SK-N-SH treated with all-trans-retinoic acid at 6 μM for 48 hours (cell line): Measurements from ENCODE around the gene DAGLB.

Source experiments
- ATAC-seq: fragments of 200-7000 bp; cut with Tn5 transposase; 3 replicates; pipeline ENCODE4 v1.9.1; 2020; ENCODE audit warnings: mild to moderate bottlenecking, moderate library complexity
- ARNTL ChIP-seq: fragments of 450-650 bp; formaldehyde crosslinking; IDR thresholded peaks from 2 replicates; pipeline ENCODE4 v1.5.0; 2020; ENCODE audit warnings: low read depth, mild to moderate bottlenecking, moderate library complexity, borderline replicate concordance
- BACH2 ChIP-seq: fragments of 250-450 bp; sonication (Bioruptor Pico); IDR thresholded peaks from 2 replicates; pipeline ENCODE4 v1.9.0; 2021; ENCODE audit warnings: mild to moderate bottlenecking, borderline replicate concordance
- CSDC2 ChIP-seq: fragments of 250-450 bp; sonication (Bioruptor Pico); IDR thresholded peaks from 2 replicates; pipeline ENCODE4 v1.5.0; 2020; ENCODE audit warnings: mild to moderate bottlenecking, moderate library complexity
- ESRRG ChIP-seq: fragments of 250-450 bp; sonication (Bioruptor Pico); IDR thresholded peaks from 2 replicates; pipeline ENCODE4 v1.6.1; 2021; ENCODE audit warnings: mild to moderate bottlenecking
- GLIS3 ChIP-seq: fragments of 250-450 bp; sonication (Bioruptor Pico); IDR thresholded peaks from 2 replicates; pipeline ENCODE4 v1.5.0; 2020; ENCODE audit warnings: mild to moderate bottlenecking, moderate library complexity
- ISL1 ChIP-seq: fragments of 250-450 bp; sonication (Bioruptor Pico); IDR thresholded peaks from 2 replicates; pipeline ENCODE4 v2.1.2; 2022; ENCODE audit warnings: mild to moderate bottlenecking, moderate library complexity
- OSR1 ChIP-seq: fragments of 250-450 bp; sonication (Bioruptor Pico); IDR thresholded peaks from 2 replicates; pipeline ENCODE4 v1.8.0; 2022; ENCODE audit warnings: moderate library complexity, mild to moderate bottlenecking, inconsistent platforms
- PPARA ChIP-seq: fragments of 250-450 bp; sonication (Bioruptor Pico); IDR thresholded peaks from 2 replicates; pipeline ENCODE4 v1.5.0; 2020; ENCODE audit warnings: mild to moderate bottlenecking, borderline replicate concordance
- SNAI2 ChIP-seq: fragments of 250-450 bp; sonication (Bioruptor Pico); IDR thresholded peaks from 2 replicates; pipeline ENCODE4 v1.5.0; 2020; ENCODE audit warnings: mild to moderate bottlenecking, moderate library complexity
- TCF4 ChIP-seq: fragments of 250-450 bp; sonication (Bioruptor Pico); IDR thresholded peaks from 2 replicates; pipeline ENCODE4 v1.8.0; 2021; ENCODE audit warnings: mild to moderate bottlenecking, moderate library complexity, borderline replicate concordance
- TOX ChIP-seq: fragments of 250-450 bp; sonication (Bioruptor Pico); IDR thresholded peaks from 2 replicates; pipeline ENCODE4 v1.8.0; 2021; ENCODE audit warnings: mild to moderate bottlenecking, moderate library complexity, borderline replicate concordance
- ZC3H10 ChIP-seq: fragments of 250-450 bp; sonication (Bioruptor Pico); IDR thresholded peaks from 2 replicates; pipeline ENCODE4 v1.5.1; 2021; ENCODE audit warnings: mild to moderate bottlenecking, moderate library complexity
- ZFP3 ChIP-seq: fragments of 250-450 bp; sonication (Bioruptor Pico); IDR thresholded peaks from 2 replicates; pipeline ENCODE4 v1.5.0; 2020; ENCODE audit warnings: mild to moderate bottlenecking, moderate library complexity
- ZFP30 ChIP-seq: fragments of 450-650 bp; formaldehyde crosslinking; IDR thresholded peaks from 2 replicates; pipeline ENCODE4 v1.5.0; 2022; ENCODE audit warnings: mild to moderate bottlenecking, moderate library complexity
- ZNF565 ChIP-seq: fragments of 450-650 bp; formaldehyde crosslinking; conservative IDR thresholded peaks from 2 replicates; pipeline ENCODE4 v1.5.0; 2020; ENCODE audit warnings: low read depth, mild to moderate bottlenecking, moderate library complexity
- ZNF70 ChIP-seq: fragments of 450-650 bp; formaldehyde crosslinking; IDR thresholded peaks from 2 replicates; pipeline ENCODE4 v1.5.0; 2020; ENCODE audit warnings: mild to moderate bottlenecking, moderate library complexity
- ZNF8 ChIP-seq: fragments of 450-650 bp; formaldehyde crosslinking; IDR thresholded peaks from 2 replicates; pipeline ENCODE4 v1.5.0; 2020; ENCODE audit warnings: mild to moderate bottlenecking, moderate library complexity
- TF ChIP-seq, protein P1 (sequence below): fragments of 250-450 bp; sonication (Bioruptor Pico); IDR thresholded peaks from 2 replicates; pipeline ENCODE4 v1.5.0; 2020; ENCODE audit warnings: mild to moderate bottlenecking, moderate library complexity
- TF ChIP-seq, protein P2 (sequence below): fragments of 250-450 bp; sonication (Bioruptor Pico); IDR thresholded peaks from 2 replicates; pipeline ENCODE4 v1.5.1; 2020; ENCODE audit warnings: low read depth, mild to moderate bottlenecking, moderate library complexity
- TF ChIP-seq, protein P3 (sequence below): fragments of 250-450 bp; sonication (Bioruptor Pico); IDR thresholded peaks from 2 replicates; pipeline ENCODE4 v1.5.1; 2021; ENCODE audit warnings: mild to moderate bottlenecking, moderate library complexity
- TF ChIP-seq, protein P4 (sequence below): fragments of 250-450 bp; sonication (Bioruptor Pico); IDR thresholded peaks from 2 replicates; pipeline ENCODE4 v1.8.0; 2020; ENCODE audit warnings: mild to moderate bottlenecking, moderate library complexity, borderline replicate concordance
- TF ChIP-seq, protein P5 (sequence below): fragments of 250-450 bp; sonication (Bioruptor Pico); IDR thresholded peaks from 2 replicates; pipeline ENCODE4 v1.8.0; 2021; ENCODE audit warnings: low read depth, mild to moderate bottlenecking, moderate library complexity, borderline replicate concordance

The DAGLB gene

DNA sequence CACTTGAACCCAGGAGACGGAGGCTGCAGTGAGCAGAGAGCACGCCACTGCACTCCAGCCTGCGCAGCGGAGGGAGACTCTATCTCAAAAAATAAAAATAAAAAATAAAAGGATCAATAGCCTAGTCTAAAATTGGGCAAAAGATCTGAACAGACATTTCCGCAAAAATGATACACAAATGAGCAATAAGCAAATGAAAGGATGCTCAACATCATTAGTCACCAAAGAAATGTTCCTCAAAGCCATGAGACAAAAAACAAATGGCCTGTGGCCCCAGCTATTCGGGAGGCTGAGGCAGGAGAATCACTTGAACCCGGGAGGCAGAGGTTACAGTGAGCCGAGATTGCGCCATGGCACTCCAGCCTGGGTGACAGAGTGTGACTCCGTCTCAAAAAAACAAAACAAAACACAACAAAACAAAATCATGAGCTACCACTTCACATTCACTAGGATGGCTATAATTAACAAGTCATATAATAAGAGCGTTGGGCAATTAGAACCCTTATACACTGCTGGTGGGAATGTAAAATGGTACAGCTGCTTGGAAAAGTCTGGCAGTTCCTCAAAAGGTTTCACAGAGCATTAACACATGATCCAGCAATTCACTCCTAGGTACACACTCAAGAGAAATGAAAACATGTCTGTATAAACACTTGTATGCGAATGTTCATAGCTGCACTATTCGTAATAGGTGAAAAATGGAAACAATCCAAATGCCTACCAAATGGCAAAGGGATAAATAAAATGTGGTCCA is 3.1 kb downstream of the DAGLB start:
- no peak for ATAC-seq
- TF ChIP-seq, protein P1, sequence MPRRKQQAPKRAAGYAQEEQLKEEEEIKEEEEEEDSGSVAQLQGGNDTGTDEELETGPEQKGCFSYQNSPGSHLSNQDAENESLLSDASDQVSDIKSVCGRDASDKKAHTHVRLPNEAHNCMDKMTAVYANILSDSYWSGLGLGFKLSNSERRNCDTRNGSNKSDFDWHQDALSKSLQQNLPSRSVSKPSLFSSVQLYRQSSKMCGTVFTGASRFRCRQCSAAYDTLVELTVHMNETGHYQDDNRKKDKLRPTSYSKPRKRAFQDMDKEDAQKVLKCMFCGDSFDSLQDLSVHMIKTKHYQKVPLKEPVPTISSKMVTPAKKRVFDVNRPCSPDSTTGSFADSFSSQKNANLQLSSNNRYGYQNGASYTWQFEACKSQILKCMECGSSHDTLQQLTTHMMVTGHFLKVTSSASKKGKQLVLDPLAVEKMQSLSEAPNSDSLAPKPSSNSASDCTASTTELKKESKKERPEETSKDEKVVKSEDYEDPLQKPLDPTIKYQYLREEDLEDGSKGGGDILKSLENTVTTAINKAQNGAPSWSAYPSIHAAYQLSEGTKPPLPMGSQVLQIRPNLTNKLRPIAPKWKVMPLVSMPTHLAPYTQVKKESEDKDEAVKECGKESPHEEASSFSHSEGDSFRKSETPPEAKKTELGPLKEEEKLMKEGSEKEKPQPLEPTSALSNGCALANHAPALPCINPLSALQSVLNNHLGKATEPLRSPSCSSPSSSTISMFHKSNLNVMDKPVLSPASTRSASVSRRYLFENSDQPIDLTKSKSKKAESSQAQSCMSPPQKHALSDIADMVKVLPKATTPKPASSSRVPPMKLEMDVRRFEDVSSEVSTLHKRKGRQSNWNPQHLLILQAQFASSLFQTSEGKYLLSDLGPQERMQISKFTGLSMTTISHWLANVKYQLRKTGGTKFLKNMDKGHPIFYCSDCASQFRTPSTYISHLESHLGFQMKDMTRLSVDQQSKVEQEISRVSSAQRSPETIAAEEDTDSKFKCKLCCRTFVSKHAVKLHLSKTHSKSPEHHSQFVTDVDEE: no peak
- TF ChIP-seq ZNF565 (CRISPR knock-in tag): no peak

DNA sequence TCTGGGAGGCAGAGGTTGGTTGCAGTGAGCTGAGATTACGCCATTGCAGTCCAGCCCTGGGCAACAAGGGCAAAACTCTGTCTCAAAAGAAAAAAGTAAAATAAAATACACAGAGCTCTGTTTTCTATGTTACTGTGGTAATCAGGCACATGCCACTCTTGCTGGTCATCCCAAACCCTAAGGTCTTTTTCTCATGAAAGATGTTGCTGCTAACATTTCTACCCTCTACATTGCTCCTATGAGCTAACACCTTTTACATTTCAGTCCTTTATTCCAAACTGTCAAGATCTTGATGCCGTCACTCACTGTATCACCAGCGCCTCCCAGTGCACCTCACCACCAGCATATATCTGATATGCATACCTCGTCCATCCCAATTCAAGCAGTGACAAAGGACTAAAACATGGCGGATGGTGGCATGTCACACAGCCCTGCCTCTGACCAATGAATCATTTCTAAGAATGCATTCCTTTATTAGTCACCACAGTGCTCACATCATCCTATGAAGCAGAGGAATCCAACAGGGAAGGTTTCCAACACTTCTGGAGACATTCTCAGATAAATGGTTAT is 4.3 kb downstream of the DAGLB start:
- peak; percentile 70 for ATAC-seq
- TF ChIP-seq CSDC2 (CRISPR knock-in tag): 0 out of 2 replicates have a peak, but pooled peaks have one; percentile 80
- TF ChIP-seq, protein P2, sequence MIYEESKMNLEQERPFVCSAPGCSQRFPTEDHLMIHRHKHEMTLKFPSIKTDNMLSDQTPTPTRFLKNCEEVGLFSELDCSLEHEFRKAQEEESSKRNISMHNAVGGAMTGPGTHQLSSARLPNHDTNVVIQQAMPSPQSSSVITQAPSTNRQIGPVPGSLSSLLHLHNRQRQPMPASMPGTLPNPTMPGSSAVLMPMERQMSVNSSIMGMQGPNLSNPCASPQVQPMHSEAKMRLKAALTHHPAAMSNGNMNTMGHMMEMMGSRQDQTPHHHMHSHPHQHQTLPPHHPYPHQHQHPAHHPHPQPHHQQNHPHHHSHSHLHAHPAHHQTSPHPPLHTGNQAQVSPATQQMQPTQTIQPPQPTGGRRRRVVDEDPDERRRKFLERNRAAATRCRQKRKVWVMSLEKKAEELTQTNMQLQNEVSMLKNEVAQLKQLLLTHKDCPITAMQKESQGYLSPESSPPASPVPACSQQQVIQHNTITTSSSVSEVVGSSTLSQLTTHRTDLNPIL: peak; percentile 13; the same call in 1 of the 2 replicates
- 0 out of 2 replicates have a peak, but pooled peaks have one; percentile 31 for TF ChIP-seq SNAI2
- peak; percentile 25; the same call in 1 of the 2 replicates for TF ChIP-seq ISL1 (CRISPR knock-in tag)
- 0 out of 2 replicates have a peak, but pooled peaks have one; percentile 26 for TF ChIP-seq OSR1 (CRISPR knock-in tag)
- TF ChIP-seq ZFP3 (CRISPR knock-in tag): peak; percentile 70; the same call in 1 of the 2 replicates
- TF ChIP-seq ARNTL: no peak
- no peak for TF ChIP-seq BACH2
- 0 out of 2 replicates have a peak, but pooled peaks have one; percentile 6 for TF ChIP-seq ZC3H10 (CRISPR knock-in tag)
- TF ChIP-seq ZNF70: no peak
- TF ChIP-seq ZNF565 (CRISPR knock-in tag): no peak
- TF ChIP-seq TCF4 (CRISPR knock-in tag): no peak
- TF ChIP-seq, protein P3, sequence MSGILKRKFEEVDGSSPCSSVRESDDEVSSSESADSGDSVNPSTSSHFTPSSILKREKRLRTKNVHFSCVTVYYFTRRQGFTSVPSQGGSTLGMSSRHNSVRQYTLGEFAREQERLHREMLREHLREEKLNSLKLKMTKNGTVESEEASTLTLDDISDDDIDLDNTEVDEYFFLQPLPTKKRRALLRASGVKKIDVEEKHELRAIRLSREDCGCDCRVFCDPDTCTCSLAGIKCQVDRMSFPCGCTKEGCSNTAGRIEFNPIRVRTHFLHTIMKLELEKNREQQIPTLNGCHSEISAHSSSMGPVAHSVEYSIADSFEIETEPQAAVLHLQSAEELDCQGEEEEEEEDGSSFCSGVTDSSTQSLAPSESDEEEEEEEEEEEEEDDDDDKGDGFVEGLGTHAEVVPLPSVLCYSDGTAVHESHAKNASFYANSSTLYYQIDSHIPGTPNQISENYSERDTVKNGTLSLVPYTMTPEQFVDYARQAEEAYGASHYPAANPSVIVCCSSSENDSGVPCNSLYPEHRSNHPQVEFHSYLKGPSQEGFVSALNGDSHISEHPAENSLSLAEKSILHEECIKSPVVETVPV (CRISPR knock-in tag): no peak
- TF ChIP-seq, all 23 proteins: peak for 7

DNA sequence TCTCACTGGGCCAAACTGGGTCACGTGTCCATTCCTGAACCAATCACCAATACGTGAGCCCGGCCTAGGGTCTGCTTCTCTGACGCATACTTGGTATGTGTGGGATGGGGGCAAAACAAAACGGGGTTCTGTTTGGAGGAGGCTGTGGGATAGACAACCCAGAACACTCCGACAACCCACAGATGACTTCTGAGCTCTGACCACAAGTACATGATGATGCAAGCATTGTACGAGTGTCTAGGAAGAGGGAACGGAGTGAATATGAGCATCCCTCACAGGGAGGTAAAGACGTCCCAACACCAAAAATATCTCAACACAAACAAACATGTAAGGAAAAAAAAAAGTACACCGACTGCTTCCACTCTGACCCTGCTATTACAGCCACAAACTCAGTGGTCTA is 5.6 kb downstream of the DAGLB start:
- TF ChIP-seq, protein P4, sequence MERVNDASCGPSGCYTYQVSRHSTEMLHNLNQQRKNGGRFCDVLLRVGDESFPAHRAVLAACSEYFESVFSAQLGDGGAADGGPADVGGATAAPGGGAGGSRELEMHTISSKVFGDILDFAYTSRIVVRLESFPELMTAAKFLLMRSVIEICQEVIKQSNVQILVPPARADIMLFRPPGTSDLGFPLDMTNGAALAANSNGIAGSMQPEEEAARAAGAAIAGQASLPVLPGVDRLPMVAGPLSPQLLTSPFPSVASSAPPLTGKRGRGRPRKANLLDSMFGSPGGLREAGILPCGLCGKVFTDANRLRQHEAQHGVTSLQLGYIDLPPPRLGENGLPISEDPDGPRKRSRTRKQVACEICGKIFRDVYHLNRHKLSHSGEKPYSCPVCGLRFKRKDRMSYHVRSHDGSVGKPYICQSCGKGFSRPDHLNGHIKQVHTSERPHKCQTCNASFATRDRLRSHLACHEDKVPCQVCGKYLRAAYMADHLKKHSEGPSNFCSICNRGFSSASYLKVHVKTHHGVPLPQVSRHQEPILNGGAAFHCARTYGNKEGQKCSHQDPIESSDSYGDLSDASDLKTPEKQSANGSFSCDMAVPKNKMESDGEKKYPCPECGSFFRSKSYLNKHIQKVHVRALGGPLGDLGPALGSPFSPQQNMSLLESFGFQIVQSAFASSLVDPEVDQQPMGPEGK (CRISPR knock-in tag): no peak
- TF ChIP-seq ZNF70 (no peak), OSR1 (CRISPR knock-in tag) (no peak), TOX (CRISPR knock-in tag) (no peak), ZC3H10 (CRISPR knock-in tag) (no peak), CSDC2 (CRISPR knock-in tag) (no peak), ESRRG (CRISPR knock-in tag) (no peak), ZFP3 (CRISPR knock-in tag) (no peak), ISL1 (CRISPR knock-in tag) (no peak), TCF4 (CRISPR knock-in tag) (no peak), ZNF565 (CRISPR knock-in tag) (no peak), BACH2 (no peak), ZNF8 (no peak), GLIS3 (CRISPR knock-in tag) (no peak), ZFP30 (CRISPR knock-in tag) (no peak), PPARA (CRISPR knock-in tag) (no peak)
- TF ChIP-seq, protein P1: no peak
- TF ChIP-seq, protein P3 (CRISPR knock-in tag): no peak
- TF ChIP-seq, protein P5, sequence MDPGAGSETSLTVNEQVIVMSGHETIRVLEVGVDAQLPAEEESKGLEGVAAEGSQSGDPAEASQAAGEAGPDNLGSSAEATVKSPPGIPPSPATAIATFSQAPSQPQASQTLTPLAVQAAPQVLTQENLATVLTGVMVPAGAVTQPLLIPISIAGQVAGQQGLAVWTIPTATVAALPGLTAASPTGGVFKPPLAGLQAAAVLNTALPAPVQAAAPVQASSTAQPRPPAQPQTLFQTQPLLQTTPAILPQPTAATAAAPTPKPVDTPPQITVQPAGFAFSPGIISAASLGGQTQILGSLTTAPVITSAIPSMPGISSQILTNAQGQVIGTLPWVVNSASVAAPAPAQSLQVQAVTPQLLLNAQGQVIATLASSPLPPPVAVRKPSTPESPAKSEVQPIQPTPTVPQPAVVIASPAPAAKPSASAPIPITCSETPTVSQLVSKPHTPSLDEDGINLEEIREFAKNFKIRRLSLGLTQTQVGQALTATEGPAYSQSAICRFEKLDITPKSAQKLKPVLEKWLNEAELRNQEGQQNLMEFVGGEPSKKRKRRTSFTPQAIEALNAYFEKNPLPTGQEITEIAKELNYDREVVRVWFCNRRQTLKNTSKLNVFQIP (CRISPR knock-in tag): no peak

More for the DNA sequence above, 5.6 kb downstream of the DAGLB start:
- ATAC-seq: no peak
